Measurements from ENCODE around the gene DEPDC5. TPM values are rescaled to one million over a fixed set of nuclear protein-coding genes. Genes with fewer than 3 reads are reported as not detected.
A peak's percentile ranks its signal among the peaks of the same experiment; 100 is the strongest.

DEPDC5 gene
- total and polyA plus RNA-seq, 12 donors: 14.4 to 35.9 (median 23.1) TPM

GRCh38 chr22:31923136-31923535 is 169.3 kb downstream of the DEPDC5 start:
- H3K9me3 ChIP-seq (replicated peaks in 1 of 3): no peaks in the 10 kb centered on the region
- H3K27me3 ChIP-seq: no peaks in the 10 kb centered on the region
- TF ChIP-seq POLR2A (IDR thresholded peaks at IDR 0.05): no peak
- no peak for TF ChIP-seq CTCF (IDR thresholded peaks at IDR 0.05)
- H3K4me3 ChIP-seq: no peak overlapping the region
- peaks cover 0 to 16% of the 10 kb centered on the region in 2 donors for H3K4me1 ChIP-seq (replicated peaks in 1 of 2)
- intact Hi-C loops (cut with DNase I): no loop called here
- WGBS, 4 donors: 3 to 14% (median 8%) methylated on average over 5 of the region's 5 CpGs
- no peaks in the 10 kb centered on the region for H3K36me3 ChIP-seq (replicated peaks in 1 of 2)
- peak overlapping the region in 2 of 5 donors; percentile 47 to 49 for H3K27ac ChIP-seq
- peak; percentile 50 to 80 (median 66) for DNase-seq

- WGBS, 4 donors: 52 to 80% (median 69%) methylated on average over 2 of the region's 2 CpGs
Observed at GRCh38 chr22:31923747-31924146, 169.9 kb downstream of the DEPDC5 start.

GRCh38 chr22:31925056-31925455 is 171.2 kb downstream of the DEPDC5 start:
- DNase-seq: no peak
- Histone ChIP-seq H3K36me3 (replicated peaks in 1 of 2) (no peaks in the 10 kb centered on the region), H3K27me3 (no peaks in the 10 kb centered on the region), H3K4me1 (replicated peaks in 1 of 2) (peaks cover 0 to 10% of the 10 kb centered on the region in 2 donors), H3K27ac (no peak overlapping the region), H3K4me3 (no peak overlapping the region), H3K9me3 (replicated peaks in 1 of 3) (no peaks in the 10 kb centered on the region)
- 89 to 98% (median 93%) methylated on average over 1 of the region's 1 CpG for WGBS, 4 donors
- intact Hi-C loops (cut with DNase I): no loop called here
- TF ChIP-seq POLR2A (IDR thresholded peaks at IDR 0.05) (no peak), CTCF (IDR thresholded peaks at IDR 0.05) (no peak)

More at GRCh38 chr22:31923747-31924146, 169.9 kb downstream of the DEPDC5 start:
- H3K36me3 ChIP-seq (replicated peaks in 1 of 2): no peaks in the 10 kb centered on the region
- intact Hi-C loops (cut with DNase I): no loop called here
- no peak for DNase-seq
- no peak for TF ChIP-seq CTCF (IDR thresholded peaks at IDR 0.05)
- H3K27me3 ChIP-seq: no peaks in the 10 kb centered on the region
- no peak overlapping the region for H3K4me3 ChIP-seq
- H3K4me1 ChIP-seq (replicated peaks in 1 of 2): peaks cover 0 to 12% of the 10 kb centered on the region in 2 donors
- H3K27ac ChIP-seq: peak overlapping the region in 2 of 5 donors; percentile 30 to 49
- H3K9me3 ChIP-seq (replicated peaks in 1 of 3): no peaks in the 10 kb centered on the region

GRCh38 chr22:31926024-31926423 is 172.2 kb downstream of the DEPDC5 start:
- no peak overlapping the region for H3K27ac ChIP-seq
- WGBS, 4 donors: 75 to 100% (median 80%) methylated on average over 1 of the region's 1 CpG
- H3K27me3 ChIP-seq: no peaks in the 10 kb centered on the region
- H3K36me3 ChIP-seq (replicated peaks in 1 of 2): no peaks in the 10 kb centered on the region
- TF ChIP-seq POLR2A (IDR thresholded peaks at IDR 0.05) (no peak), CTCF (IDR thresholded peaks at IDR 0.05) (no peak)
- no peaks in the 10 kb centered on the region for H3K9me3 ChIP-seq (replicated peaks in 1 of 3)
- peaks cover 0 to 10% of the 10 kb centered on the region in 2 donors for H3K4me1 ChIP-seq (replicated peaks in 1 of 2)
- intact Hi-C loops (cut with DNase I): no loop called here
- DNase-seq: no peak
- H3K4me3 ChIP-seq: no peak overlapping the region
